Measurements from ENCODE around the gene AHSP. TPM values are rescaled to one million over a fixed set of nuclear protein-coding genes. Genes with fewer than 3 reads are reported as not detected.

AHSP gene
- total RNA-seq, 6 experiments from 2014 or later = not detected

GRCh38 chr16:31508706-31509195 is 18.9 kb upstream of the AHSP start:
- Mint-ChIP-seq H3K36me3 (ENCODE audit: low read depth) (peaks cover 13% of the 10 kb centered on the region), H3K27ac (peak overlapping the region; percentile 100), H3K27me3 (ENCODE audit: insufficient read depth) (peaks cover 4% of the 10 kb centered on the region), H3K9me3 (peaks cover 11% of the 10 kb centered on the region), H3K4me1 (ENCODE audit: low read depth) (peaks cover 31% of the 10 kb centered on the region), H3K4me3 (peak overlapping the region; percentile 98)
- DNase-seq = peak; percentile 33
- TF ChIP-seq, protein P1, sequence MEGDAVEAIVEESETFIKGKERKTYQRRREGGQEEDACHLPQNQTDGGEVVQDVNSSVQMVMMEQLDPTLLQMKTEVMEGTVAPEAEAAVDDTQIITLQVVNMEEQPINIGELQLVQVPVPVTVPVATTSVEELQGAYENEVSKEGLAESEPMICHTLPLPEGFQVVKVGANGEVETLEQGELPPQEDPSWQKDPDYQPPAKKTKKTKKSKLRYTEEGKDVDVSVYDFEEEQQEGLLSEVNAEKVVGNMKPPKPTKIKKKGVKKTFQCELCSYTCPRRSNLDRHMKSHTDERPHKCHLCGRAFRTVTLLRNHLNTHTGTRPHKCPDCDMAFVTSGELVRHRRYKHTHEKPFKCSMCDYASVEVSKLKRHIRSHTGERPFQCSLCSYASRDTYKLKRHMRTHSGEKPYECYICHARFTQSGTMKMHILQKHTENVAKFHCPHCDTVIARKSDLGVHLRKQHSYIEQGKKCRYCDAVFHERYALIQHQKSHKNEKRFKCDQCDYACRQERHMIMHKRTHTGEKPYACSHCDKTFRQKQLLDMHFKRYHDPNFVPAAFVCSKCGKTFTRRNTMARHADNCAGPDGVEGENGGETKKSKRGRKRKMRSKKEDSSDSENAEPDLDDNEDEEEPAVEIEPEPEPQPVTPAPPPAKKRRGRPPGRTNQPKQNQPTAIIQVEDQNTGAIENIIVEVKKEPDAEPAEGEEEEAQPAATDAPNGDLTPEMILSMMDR (IDR thresholded peaks at IDR 0.05) = no peak

GRCh38 chr16:31513126-31513525 is 14.6 kb upstream of the AHSP start:
- H3K4me1 Mint-ChIP-seq (ENCODE audit: low read depth) = peaks cover 27% of the 10 kb centered on the region
- DNase-seq = peak; percentile 82
- H3K27ac Mint-ChIP-seq = no peak overlapping the region; the same call in 1 of the 2 replicates
- peaks cover 10% of the 10 kb centered on the region for H3K36me3 Mint-ChIP-seq (ENCODE audit: low read depth)
- H3K4me3 Mint-ChIP-seq = no peak overlapping the region
- TF ChIP-seq, protein P1 (IDR thresholded peaks at IDR 0.05) = no peak
- peaks cover 17% of the 10 kb centered on the region for H3K9me3 Mint-ChIP-seq
- peaks cover 8% of the 10 kb centered on the region for H3K27me3 Mint-ChIP-seq (ENCODE audit: insufficient read depth)

DNA sequence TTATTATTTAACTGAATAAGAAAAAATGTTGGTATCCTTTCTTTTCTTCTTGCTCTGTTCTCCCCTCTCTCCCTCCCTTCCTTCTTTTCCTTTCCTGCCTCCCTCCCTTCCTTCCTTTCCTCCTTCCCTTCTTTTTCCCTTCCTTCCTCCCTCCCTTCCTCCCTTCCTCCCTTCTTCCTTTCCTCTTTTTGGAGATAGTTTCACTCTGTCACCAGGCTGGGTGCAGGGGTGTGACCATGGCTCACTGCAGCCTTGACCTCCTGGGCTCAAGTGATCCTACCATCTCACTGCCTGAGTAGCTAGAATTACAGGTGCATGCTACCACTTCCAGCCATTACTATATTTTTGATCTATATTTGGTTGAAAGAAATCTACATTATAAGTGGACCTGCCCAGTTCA is 13.8 kb upstream of the AHSP start:
- Mint-ChIP-seq H3K27me3 (ENCODE audit: insufficient read depth) (peaks cover 8% of the 10 kb centered on the region), H3K36me3 (ENCODE audit: low read depth) (peaks cover 6% of the 10 kb centered on the region), H3K4me1 (ENCODE audit: low read depth) (peaks cover 22% of the 10 kb centered on the region), H3K4me3 (no peak overlapping the region; the same call in 1 of the 2 replicates), H3K9me3 (peaks cover 17% of the 10 kb centered on the region), H3K27ac (no peak overlapping the region)
- no peak for DNase-seq
- TF ChIP-seq, protein P1 (IDR thresholded peaks at IDR 0.05) = no peak

GRCh38 chr16:31517800-31518402 is 9.8 kb upstream of the AHSP start:
- TF ChIP-seq, protein P1 (IDR thresholded peaks at IDR 0.05) = no peak
- Mint-ChIP-seq H3K27ac (no peak overlapping the region), H3K27me3 (ENCODE audit: insufficient read depth) (peaks cover 12% of the 10 kb centered on the region), H3K4me3 (no peak overlapping the region), H3K4me1 (ENCODE audit: low read depth) (peaks cover 12% of the 10 kb centered on the region), H3K36me3 (ENCODE audit: low read depth) (peaks cover 4% of the 10 kb centered on the region; the same call in 1 of the 2 replicates), H3K9me3 (peaks cover 8% of the 10 kb centered on the region)
- no peak for DNase-seq

GRCh38 chr16:31519759-31520431 is 7.8 kb upstream of the AHSP start:
- no peak overlapping the region for H3K4me3 Mint-ChIP-seq
- TF ChIP-seq, protein P1 (IDR thresholded peaks at IDR 0.05) = no peak

More at GRCh38 chr16:31519759-31520431, 7.8 kb upstream of the AHSP start:
- H3K27ac Mint-ChIP-seq = no peak overlapping the region
- H3K4me1 Mint-ChIP-seq (ENCODE audit: low read depth) = no peaks in the 10 kb centered on the region
- H3K9me3 Mint-ChIP-seq = peaks cover 6% of the 10 kb centered on the region
- DNase-seq = no peak
- H3K36me3 Mint-ChIP-seq (ENCODE audit: low read depth) = peaks cover 4% of the 10 kb centered on the region; the same call in 1 of the 2 replicates
- H3K27me3 Mint-ChIP-seq (ENCODE audit: insufficient read depth) = peaks cover 16% of the 10 kb centered on the region
